HCT116 (cell line): ENCODE data around the gene ELMOD1. TPM values are rescaled to one million over a fixed set of nuclear protein-coding genes. Genes with fewer than 3 reads are reported as not detected.
"Not testable (repeated sequence)": the region's sequence is repeated elsewhere in the genome, so short reads cannot be mapped to it uniquely, and the experiment has no call there.

ENCODE experiments used
- ATAC-seq: fragments of 200-7000 bp; cut with Tn5 transposase; 2 replicates; pipeline ENCODE4 v1.9.1; 2020; ENCODE audit warnings: mild to moderate bottlenecking, moderate library complexity
- BruUV-seq: library from RNA; stranded (reverse); fragments of 400-500 nt; replicated peaks from 2 replicates; lab custom pipeline; 2021; lab: Mats Ljungman, UMichigan
- CTCF ChIA-PET: fragments of 300-600 bp; sonication (Branson Sonifier 250); formaldehyde crosslinking; loops from one replicate; lab custom pipeline; 2021; ENCODE audit warnings: antibody characterized with exemption; lab: Charles Lee
- POLR2A ChIA-PET: fragments of 300-600, 350-600 bp; sonication (Branson Sonifier 250); formaldehyde crosslinking; loops from one replicate; lab custom pipeline; 2021; ENCODE audit warnings: antibody characterized with exemption; lab: Charles Lee
- RAD21 ChIA-PET, 2 experiments: fragments of 300-600 bp; sonication (Branson Sonifier 250); formaldehyde crosslinking; loops; one replicate each; lab custom pipeline; 2023; ENCODE audit warnings: low total read pairs in 2 of 2; ENCODE audit not compliant: uncharacterized antibody in 2 of 2, unreplicated experiment in 2 of 2, low non-redundant PET in 1 of 2; lab: Charles Lee
- DNase-seq: peaks from one replicate; pipeline ENCODE4 v3.0.0-alpha.2; 2010; ENCODE audit warnings: low read depth, low spot score
- H2AFZ ChIP-seq: fragments of 200-600 bp; shearing (Covaris generic), sonication (generic); 2 replicates; pipeline ENCODE4 v1.6.1; 2017; ENCODE audit warnings: low read depth, mixed run types, mixed read lengths, antibody characterized with exemption, low read length; ENCODE audit not compliant: poor library complexity, severe bottlenecking
- H3K27ac ChIP-seq: 2 replicates; pipeline ENCODE4 v1.5.1; 2012; ENCODE audit warnings: low read depth, low read length
- H3K27me3 ChIP-seq: fragments of 200-600 bp; sonication (generic); 2 replicates; pipeline ENCODE4 v1.6.1; 2016; ENCODE audit warnings: mixed run types, low read length, mixed read lengths; ENCODE audit not compliant: insufficient read depth
- H3K36me3 ChIP-seq, 2 experiments: fragments of 200-500 bp in 1 of 2; fragments of 200-600 bp in 1 of 2; sonication (Bioruptor generic) in 1 of 2; sonication (generic) in 1 of 2; 2 replicates each; pipeline versions ENCODE4 v1.5.1 to v1.6.1; 2014 to 2016; ENCODE audit warnings: low read length in 2 of 2, inconsistent platforms in 1 of 2, mixed read lengths in 1 of 2, mixed run types in 1 of 2; ENCODE audit not compliant: insufficient read depth in 2 of 2, control insufficient read depth in 1 of 2
- H3K4me1 ChIP-seq, 2 experiments: fragments of 200-600 bp in 1 of 2; sonication (generic) in 1 of 2; 2 replicates each; pipeline versions ENCODE4 v1.5.1 to v1.6.1; 2012 to 2017; ENCODE audit warnings: low read length in 2 of 2, inconsistent platforms in 1 of 2, mild to moderate bottlenecking in 1 of 2, mixed read lengths in 1 of 2, mixed run types in 1 of 2, moderate library complexity in 1 of 2; ENCODE audit not compliant: insufficient read depth in 2 of 2, control insufficient read depth in 1 of 2
- H3K4me2 ChIP-seq: fragments of 200-600 bp; sonication (generic); 2 replicates; pipeline ENCODE4 v1.6.1; 2017; ENCODE audit warnings: mixed run types, low read length, mixed read lengths
- H3K4me3 ChIP-seq, 2 experiments: fragments of 200-600 bp in 1 of 2; sonication (generic) in 1 of 2; replicated peaks in 1 of 2; 2 replicates each; pipeline ENCODE4 v1.5.1; 2011 to 2016; ENCODE audit warnings: low read length in 2 of 2, control low read depth in 1 of 2, low read depth in 1 of 2, mild to moderate bottlenecking in 1 of 2, mixed read lengths in 1 of 2, mixed run types in 1 of 2
- H3K79me2 ChIP-seq: fragments of 200-600 bp; sonication (generic); 2 replicates; pipeline ENCODE4 v1.6.1; 2017; ENCODE audit warnings: mild to moderate bottlenecking, mixed run types, low read length, moderate library complexity, mixed read lengths; ENCODE audit not compliant: insufficient read depth
- H3K9ac ChIP-seq: fragments of 200-600 bp; sonication (generic); 2 replicates; pipeline ENCODE4 v1.6.1; 2016; ENCODE audit warnings: low read length, mixed read lengths
- H3K9me2 ChIP-seq: fragments of 200-600 bp; sonication (generic), shearing (Covaris generic); 2 replicates; pipeline ENCODE4 v1.6.1; 2017; ENCODE audit warnings: mixed run types, mild to moderate bottlenecking, moderate library complexity; ENCODE audit not compliant: insufficient read depth
- H3K9me3 ChIP-seq, 2 experiments: fragments of 200-500 bp in 1 of 2; fragments of 200-600 bp in 1 of 2; sonication (Bioruptor generic) in 1 of 2; sonication (generic) in 1 of 2; 2 replicates each; pipeline ENCODE4 v1.6.1; 2014 to 2017; ENCODE audit warnings: low read length in 2 of 2, mixed read lengths in 2 of 2, inconsistent platforms in 1 of 2, low read depth in 1 of 2, mild to moderate bottlenecking in 1 of 2, mixed run types in 1 of 2, moderate library complexity in 1 of 2; ENCODE audit not compliant: control insufficient read depth in 1 of 2, insufficient read depth in 1 of 2
- H4K20me1 ChIP-seq: fragments of 200-600 bp; sonication (generic), shearing (Covaris generic); 2 replicates; pipeline ENCODE4 v1.6.1; 2017; ENCODE audit warnings: mixed run types, mild to moderate bottlenecking, moderate library complexity; ENCODE audit not compliant: insufficient read depth
- CBX3 ChIP-seq: IDR thresholded peaks from 2 replicates; pipeline ENCODE4 v1.6.1; 2012; ENCODE audit warnings: low read depth
- ELF1 ChIP-seq: IDR thresholded peaks from 2 replicates; pipeline ENCODE4 v1.6.1; 2012; ENCODE audit warnings: low read depth, borderline replicate concordance
- EZH2 ChIP-seq: fragments of 200-600 bp; sonication (generic); IDR thresholded peaks from 2 replicates; pipeline ENCODE4 v1.6.1; 2017; ENCODE audit warnings: antibody characterized with exemption, mixed run types
- EZH2phosphoT487 ChIP-seq: fragments of 200-600 bp; IDR thresholded peaks from 2 replicates; pipeline ENCODE4 v1.6.1; 2018; ENCODE audit warnings: antibody characterized with exemption, borderline replicate concordance
- FOSL1 ChIP-seq: IDR thresholded peaks from 2 replicates; pipeline ENCODE4 v1.6.1; 2012; ENCODE audit warnings: low read depth
- RAD21 ChIP-seq: IDR thresholded peaks from 2 replicates; pipeline ENCODE4 v1.6.1; 2012; ENCODE audit warnings: low read depth, mild to moderate bottlenecking
- SP1 ChIP-seq: IDR thresholded peaks from 2 replicates; pipeline ENCODE4 v1.6.1; 2012; ENCODE audit warnings: low read depth
- TCF7L2 ChIP-seq: IDR thresholded peaks from 2 replicates; pipeline ENCODE4 v1.7.0; 2011; ENCODE audit warnings: borderline replicate concordance, inconsistent platforms; ENCODE audit not compliant: insufficient read depth, insufficient read length; ENCODE audit errors: extremely low read depth
- YY1 ChIP-seq: IDR thresholded peaks from 2 replicates; pipeline ENCODE4 v1.6.1; 2011; ENCODE audit warnings: low read length, low read depth, moderate library complexity, mild to moderate bottlenecking; ENCODE audit not compliant: insufficient replicate concordance; ENCODE audit errors: extremely low read depth
- ZFX ChIP-seq: fragments of 450-650 bp; IDR thresholded peaks from 2 replicates; pipeline ENCODE4 v1.6.1; 2017
- ZNF274 ChIP-seq: fragments of 200-500 bp; sonication (Bioruptor generic); IDR thresholded peaks from 2 replicates; pipeline ENCODE4 v1.6.1; 2014; ENCODE audit warnings: mild to moderate bottlenecking, low read depth, low read length, inconsistent platforms
- intact Hi-C: fragments of 100-400 bp; cut with micrococcal nuclease; formaldehyde crosslinking; loops from 2 replicates; pipeline ENCODE4 v1.10.0; 2022
- total RNA-seq: library from RNA; stranded (reverse); gene quantifications from one replicate; pipeline ENCODE4 v1.2.1, GENCODE V29; 2021; ENCODE audit not compliant: unreplicated experiment
- TF ChIP-seq, protein P1 (sequence below), 3 experiments: fragments of 200-600 bp in 1 of 3; sonication (generic) in 1 of 3; IDR thresholded peaks in 2 of 3; conservative IDR thresholded peaks in 1 of 3; 2 replicates each; pipeline ENCODE4 v1.5.1; 2012 to 2017; ENCODE audit warnings: low read depth in 2 of 3, low read length in 2 of 3, antibody characterized with exemption in 1 of 3, borderline replicate concordance in 1 of 3, control low read depth in 1 of 3, mild to moderate bottlenecking in 1 of 3, mixed read lengths in 1 of 3, mixed run types in 1 of 3, moderate library complexity in 1 of 3; ENCODE audit not compliant: insufficient read depth in 1 of 3
- TF ChIP-seq, protein P2 (sequence below): IDR thresholded peaks from 2 replicates; pipeline ENCODE4 v1.6.1; 2012

ELMOD1 gene
- total RNA-seq, 1 experiment from 2014 or later: 2.9 TPM

- H3K4me1 ChIP-seq, H3K36me3 ChIP-seq, H4K20me1 ChIP-seq, BruUV-seq, H3K27me3 ChIP-seq, H3K4me2 ChIP-seq, H3K9me3 ChIP-seq, H3K9ac ChIP-seq, POLR2A ChIA-PET, DNase-seq, H3K79me2 ChIP-seq, H3K4me3 ChIP-seq, H3K27ac ChIP-seq, H3K9me2 ChIP-seq: not testable (repeated sequence)
- CTCF ChIA-PET: interaction anchor here (0.8 to 2.0 kb wide), 5 partner anchors 9 to 116 kb away, joined by 3 to 10 read pairs (median 4); no protein-coding TSS in a partner anchor
- RAD21 ChIA-PET: interaction anchor here in 1 of 2 experiments (0.5 kb wide), 1 partner anchor 519 kb away, joined by 4 read pairs; no protein-coding TSS in a partner anchor
- peak overlapping the region; percentile 83 for H2AFZ ChIP-seq
- TF ChIP-seq RAD21: peak; percentile 75
- TF ChIP-seq, protein P1, sequence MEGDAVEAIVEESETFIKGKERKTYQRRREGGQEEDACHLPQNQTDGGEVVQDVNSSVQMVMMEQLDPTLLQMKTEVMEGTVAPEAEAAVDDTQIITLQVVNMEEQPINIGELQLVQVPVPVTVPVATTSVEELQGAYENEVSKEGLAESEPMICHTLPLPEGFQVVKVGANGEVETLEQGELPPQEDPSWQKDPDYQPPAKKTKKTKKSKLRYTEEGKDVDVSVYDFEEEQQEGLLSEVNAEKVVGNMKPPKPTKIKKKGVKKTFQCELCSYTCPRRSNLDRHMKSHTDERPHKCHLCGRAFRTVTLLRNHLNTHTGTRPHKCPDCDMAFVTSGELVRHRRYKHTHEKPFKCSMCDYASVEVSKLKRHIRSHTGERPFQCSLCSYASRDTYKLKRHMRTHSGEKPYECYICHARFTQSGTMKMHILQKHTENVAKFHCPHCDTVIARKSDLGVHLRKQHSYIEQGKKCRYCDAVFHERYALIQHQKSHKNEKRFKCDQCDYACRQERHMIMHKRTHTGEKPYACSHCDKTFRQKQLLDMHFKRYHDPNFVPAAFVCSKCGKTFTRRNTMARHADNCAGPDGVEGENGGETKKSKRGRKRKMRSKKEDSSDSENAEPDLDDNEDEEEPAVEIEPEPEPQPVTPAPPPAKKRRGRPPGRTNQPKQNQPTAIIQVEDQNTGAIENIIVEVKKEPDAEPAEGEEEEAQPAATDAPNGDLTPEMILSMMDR (IDR thresholded peaks at IDR 0.05 in 2 of 3, conservative IDR thresholded peaks at IDR 0.05 in 1 of 3; ENCODE audit: borderline replicate concordance in 1 of 3, insufficient read depth in 1 of 3, low read depth in 2 of 3, low read length in 2 of 3): peak; percentile 70 to 74 (median 73)
- peak; percentile 70 for ATAC-seq
- intact Hi-C loops: loop anchor here (1.0 to 2.0 kb wide), 2 partner anchors 113 to 194 kb away; no protein-coding TSS in a partner anchor
These were observed 14.2 kb upstream of the ELMOD1 start for GRCh38 chr11:107576497-107577345.

- Histone ChIP-seq H3K9me2 (no peaks in the 10 kb centered on the region), H3K4me3 (no peak overlapping the region), H3K4me1 (no peaks in the 10 kb centered on the region), H3K27ac (no peak overlapping the region), H3K9ac (no peak overlapping the region), H3K4me2 (no peak overlapping the region), H3K79me2 (no peaks in the 10 kb centered on the region), H3K36me3 (no peaks in the 10 kb centered on the region), H3K27me3 (no peaks in the 10 kb centered on the region), H3K9me3 (no peaks in the 10 kb centered on the region), H4K20me1 (no peaks in the 10 kb centered on the region), H2AFZ (no peak overlapping the region)
- ChIA-PET RAD21 (interaction anchor here in 1 of 2 experiments (0.7 kb wide), 1 partner anchor 134 kb away, joined by 5 read pairs; the partner anchor contains the start of gene SLN), CTCF (interaction anchor here (0.8 to 2.0 kb wide), 3 partner anchors 9 to 112 kb away, joined by 3 to 10 read pairs (median 3); no protein-coding TSS in a partner anchor), POLR2A (no interaction called here)
- no peak for DNase-seq
- BruUV-seq: no TSS peak
- ATAC-seq: no peak
- intact Hi-C loops: loop anchor here (2.0 kb wide), 1 partner anchor 193 kb away; no protein-coding TSS in a partner anchor
- TF ChIP-seq TCF7L2 (no peak), ELF1 (no peak), ZFX (no peak), ZNF274 (no peak), FOSL1 (no peak), SP1 (no peak), YY1 (no peak), EZH2phosphoT487 (no peak), EZH2 (no peak), RAD21 (no peak), CBX3 (no peak)
- TF ChIP-seq, protein P2, sequence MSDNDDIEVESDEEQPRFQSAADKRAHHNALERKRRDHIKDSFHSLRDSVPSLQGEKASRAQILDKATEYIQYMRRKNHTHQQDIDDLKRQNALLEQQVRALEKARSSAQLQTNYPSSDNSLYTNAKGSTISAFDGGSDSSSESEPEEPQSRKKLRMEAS: no peak
- TF ChIP-seq, protein P1 (IDR thresholded peaks at IDR 0.05 in 2 of 3, conservative IDR thresholded peaks at IDR 0.05 in 1 of 3; ENCODE audit: borderline replicate concordance in 1 of 3, insufficient read depth in 1 of 3, low read depth in 2 of 3, low read length in 2 of 3): no peak
These were observed 13.6 kb upstream of the ELMOD1 start for GRCh38 chr11:107577346-107577711.
